Urinary bladder (tissue), 4 donors: Measurements from ENCODE around the gene LDLRAD4. TPM values are rescaled to one million over a fixed set of nuclear protein-coding genes. Genes with fewer than 3 reads are reported as not detected.
A peak's percentile ranks its signal among the peaks of the same experiment; 100 is the strongest.
"Not testable (repeated sequence)": the region's sequence is repeated elsewhere in the genome, so short reads cannot be mapped to it uniquely, and the experiment has no call there.

Experiments used
- DNase-seq: peaks from one replicate; pipeline ENCODE4 v3.0.0-alpha.2; 2015; ENCODE audit errors: extremely low spot score
- H3K27ac ChIP-seq: one replicate; pipeline ENCODE4 v1.5.1; 2013; ENCODE audit warnings: low read depth, mild to moderate bottlenecking, moderate library complexity
- H3K36me3 ChIP-seq: one replicate; pipeline ENCODE4 v1.6.1; 2013; ENCODE audit warnings: mild to moderate bottlenecking, moderate library complexity; ENCODE audit not compliant: insufficient read depth
- H3K4me1 ChIP-seq: one replicate; pipeline ENCODE4 v1.6.1; 2013; ENCODE audit warnings: mild to moderate bottlenecking, moderate library complexity; ENCODE audit not compliant: insufficient read depth
- H3K4me3 ChIP-seq: one replicate; pipeline ENCODE4 v1.5.1; 2013; ENCODE audit warnings: low read depth, low read length
- WGBS: extraction: QIAGEN DNeasy Blood & Tissue Kit; methylation state at CpG from one replicate; pipeline ENCODE4 v1.1.7; 2013; 5-methylcytosine and 5-hydroxymethylcytosine counted together
- polyA plus RNA-seq: library from polyadenylated mRNA; stranded (reverse); fragments of 200-250 nt; gene quantifications from one replicate; pipeline ENCODE4 v1.2.3, GENCODE V29; 2013
- total RNA-seq: library from RNA; depleted of rRNA; stranded (reverse); fragments of >200 nt; gene quantifications from one replicate; pipeline ENCODE4 v1.2.3, GENCODE V29; 2014
- donor health status: healthy with polysubstance abuse.
- donor health status: healthy.

LDLRAD4 gene
- total and polyA plus RNA-seq, 2 donors, result 13.8 to 52.3 TPM

DNA sequence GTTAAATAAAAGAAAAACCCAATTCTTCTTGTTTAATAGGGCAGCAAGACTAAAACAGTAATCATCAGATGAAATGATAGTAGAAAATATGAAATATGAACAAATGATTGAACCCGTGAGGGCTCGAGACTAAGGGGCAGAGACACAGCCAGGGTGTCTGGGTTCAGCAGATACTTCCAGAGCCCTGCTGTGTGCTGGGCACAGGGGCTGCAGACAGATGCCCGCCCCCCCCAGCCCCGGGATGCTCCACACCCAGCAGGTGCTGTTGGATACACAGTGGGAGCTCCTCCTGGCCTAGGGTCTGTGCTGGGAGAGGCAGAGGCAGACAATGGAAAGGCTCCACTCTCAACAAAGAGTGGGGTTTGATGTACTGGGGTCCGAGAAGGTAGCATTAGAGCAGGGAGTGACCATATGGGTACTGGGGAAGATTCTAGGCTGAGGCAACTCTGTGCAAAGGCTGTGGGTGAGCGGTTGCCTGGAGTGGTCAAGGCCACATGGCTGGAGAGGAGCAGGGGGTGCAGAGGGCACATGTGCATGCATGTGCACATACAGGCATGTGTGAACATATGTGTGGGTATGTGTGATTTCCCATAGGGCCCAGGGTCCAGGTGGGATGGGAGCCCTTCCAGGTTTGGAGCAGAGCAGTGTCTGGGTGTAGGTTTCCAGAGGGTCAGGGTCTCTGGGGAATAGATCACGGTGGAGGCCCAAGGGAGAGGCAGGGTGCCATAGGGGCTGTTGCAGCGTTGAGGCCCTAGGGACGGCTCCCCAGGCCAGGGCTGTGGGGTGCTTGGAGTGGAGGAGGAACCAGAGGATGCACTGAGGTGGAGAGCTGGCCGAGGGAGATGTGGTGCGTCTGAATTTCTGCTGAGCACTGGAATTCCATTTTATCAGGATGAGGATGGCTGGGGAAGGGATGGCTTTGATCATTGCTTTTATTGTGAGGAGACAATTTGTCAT is 36.7 kb downstream of the LDLRAD4 start:
- no peak overlapping the region for H3K4me3 ChIP-seq
- no peaks in the 10 kb centered on the region for H3K36me3 ChIP-seq
- no peak for DNase-seq
- no peak overlapping the region for H3K27ac ChIP-seq
- no peaks in the 10 kb centered on the region for H3K4me1 ChIP-seq
- 95% methylated on average over 11 of the region's 11 CpGs for WGBS

DNA sequence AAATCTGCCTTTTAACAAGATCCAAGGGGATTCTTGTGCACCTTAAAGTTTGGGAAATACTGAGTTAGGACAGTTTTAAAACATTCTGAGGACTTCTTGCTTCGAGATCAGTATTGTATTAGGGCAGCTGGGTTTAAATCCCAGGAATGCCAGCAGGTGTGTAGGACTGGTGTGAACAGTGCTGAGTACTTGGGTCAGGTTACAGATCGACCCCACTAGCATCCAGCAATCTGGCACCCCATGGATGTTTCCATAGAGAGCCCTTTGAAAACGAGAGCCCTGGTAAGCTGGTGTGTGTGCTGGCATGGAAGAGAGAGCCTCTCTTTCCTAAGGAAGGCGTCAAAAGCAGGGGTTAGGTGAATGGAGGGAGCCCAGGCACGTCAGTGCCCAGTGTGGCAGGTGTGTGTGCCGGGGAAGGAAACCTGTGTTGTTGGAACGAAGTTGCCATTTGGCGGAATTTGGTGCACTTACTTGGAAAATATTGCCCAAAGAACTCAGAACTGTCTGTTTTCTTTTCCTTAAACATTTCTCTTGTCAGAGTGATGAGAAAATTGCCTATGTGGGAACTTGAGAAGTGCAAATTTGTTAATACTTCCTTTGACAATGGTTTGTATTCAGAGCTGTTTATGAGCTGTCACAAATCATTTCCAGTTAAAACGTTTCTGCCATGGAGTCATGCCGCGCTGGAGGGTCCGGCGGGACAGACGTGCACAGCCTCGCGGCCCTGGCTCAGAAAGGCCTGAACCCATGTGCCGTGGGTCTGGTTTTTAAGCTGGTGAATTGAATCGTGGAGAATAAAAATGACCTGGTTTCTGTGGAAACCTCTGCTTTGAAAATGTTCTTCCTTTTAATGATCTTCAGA is 38.1 kb downstream of the LDLRAD4 start:
- Histone ChIP-seq H3K36me3 (no peaks in the 10 kb centered on the region), H3K4me3 (no peak overlapping the region), H3K4me1 (no peaks in the 10 kb centered on the region), H3K27ac (no peak overlapping the region)
- WGBS, result 84% methylated on average over 18 of the region's 18 CpGs
- no peak for DNase-seq

- no peaks in the 10 kb centered on the region for H3K36me3 ChIP-seq
- H3K27ac ChIP-seq, result no peak overlapping the region
- H3K4me1 ChIP-seq, result no peaks in the 10 kb centered on the region
- WGBS, result 91% methylated on average over 8 of the region's 8 CpGs
- no peak overlapping the region for H3K4me3 ChIP-seq
- DNase-seq, result no peak
Measured at GRCh38 chr18:13257361-13257980, 38.9 kb downstream of the LDLRAD4 start.

DNA sequence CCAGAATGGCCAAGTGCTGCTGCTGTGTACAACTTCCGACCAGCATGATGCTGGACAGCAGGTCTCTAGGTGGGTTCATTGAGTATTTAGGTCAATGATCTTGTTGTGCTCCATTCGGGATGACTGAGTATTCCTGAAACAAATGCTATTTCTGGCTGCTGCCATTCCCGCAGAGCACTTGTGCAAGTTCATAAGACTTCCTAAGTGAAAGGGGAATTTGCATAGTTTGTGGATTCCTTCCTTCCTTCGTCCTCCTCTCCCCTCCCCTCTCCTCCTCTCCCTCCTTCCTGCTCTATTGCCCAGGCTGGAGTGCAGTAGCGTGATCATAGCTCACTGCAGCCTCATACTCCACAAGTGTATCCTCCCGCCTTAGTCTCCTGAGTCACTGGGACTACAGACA is 40.4 kb downstream of the LDLRAD4 start:
- no peaks in the 10 kb centered on the region for H3K36me3 ChIP-seq
- 67% methylated on average over 6 of the region's 6 CpGs for WGBS
- DNase-seq, result no peak
- no peak overlapping the region for H3K27ac ChIP-seq
- no peak overlapping the region for H3K4me3 ChIP-seq
- no peaks in the 10 kb centered on the region for H3K4me1 ChIP-seq

- no peaks in the 10 kb centered on the region for H3K36me3 ChIP-seq
- DNase-seq, result no peak
- 72% methylated on average over 7 of the region's 7 CpGs for WGBS
- no peaks in the 10 kb centered on the region for H3K4me1 ChIP-seq
- H3K4me3 ChIP-seq, result no peak overlapping the region
- no peak overlapping the region for H3K27ac ChIP-seq
Measured at GRCh38 chr18:13259701-13260100, 41.1 kb downstream of the LDLRAD4 start.

DNA sequence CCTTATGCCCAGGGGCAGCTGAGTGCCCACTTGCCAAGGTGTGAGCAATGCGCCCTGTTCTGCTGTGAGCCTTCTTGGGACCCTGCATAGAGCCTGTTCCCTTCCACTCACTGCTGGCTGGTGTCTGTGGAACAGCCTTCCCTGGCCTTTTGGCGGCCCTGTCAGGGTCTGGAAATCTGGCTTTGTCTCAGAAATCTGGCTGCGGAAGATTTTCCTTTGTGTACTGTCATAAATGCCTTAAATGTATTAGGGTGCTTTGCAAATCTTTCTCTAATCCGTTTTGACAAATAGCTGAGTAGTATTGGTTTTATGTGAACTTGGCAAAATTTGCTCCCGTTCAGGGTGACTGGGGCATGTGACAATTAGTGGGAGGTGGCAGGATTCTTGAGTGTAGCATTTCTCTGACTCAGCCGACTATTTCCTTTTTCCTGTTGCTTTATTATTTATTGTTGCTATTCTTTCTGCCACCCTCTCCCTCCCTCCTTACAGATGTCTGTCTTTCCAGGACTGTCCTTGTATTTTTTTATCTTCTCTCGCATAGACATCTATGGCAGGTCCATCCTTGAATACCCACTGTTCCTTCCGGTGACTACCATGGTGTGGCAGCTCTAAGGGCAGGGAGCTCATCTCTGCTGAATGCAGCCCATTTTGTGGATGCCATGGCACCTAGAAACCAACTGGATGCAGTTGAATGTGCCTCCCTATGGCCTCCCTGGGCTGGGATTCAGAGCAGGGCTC is 41.8 kb downstream of the LDLRAD4 start:
- no peaks in the 10 kb centered on the region for H3K36me3 ChIP-seq
- H3K4me3 ChIP-seq, result no peak overlapping the region
- no peaks in the 10 kb centered on the region for H3K4me1 ChIP-seq
- H3K27ac ChIP-seq, result no peak overlapping the region
- DNase-seq, result no peak
- 36% methylated on average over 8 of the region's 8 CpGs for WGBS

- DNase-seq, result no peak
- no peaks in the 10 kb centered on the region for H3K36me3 ChIP-seq
- WGBS, result 75% methylated on average over 12 of the region's 12 CpGs
- H3K4me1 ChIP-seq, result no peaks in the 10 kb centered on the region
- H3K4me3 ChIP-seq, result no peak overlapping the region
- H3K27ac ChIP-seq, result no peak overlapping the region
Measured at GRCh38 chr18:13260935-13261640, 42.5 kb downstream of the LDLRAD4 start.

DNA sequence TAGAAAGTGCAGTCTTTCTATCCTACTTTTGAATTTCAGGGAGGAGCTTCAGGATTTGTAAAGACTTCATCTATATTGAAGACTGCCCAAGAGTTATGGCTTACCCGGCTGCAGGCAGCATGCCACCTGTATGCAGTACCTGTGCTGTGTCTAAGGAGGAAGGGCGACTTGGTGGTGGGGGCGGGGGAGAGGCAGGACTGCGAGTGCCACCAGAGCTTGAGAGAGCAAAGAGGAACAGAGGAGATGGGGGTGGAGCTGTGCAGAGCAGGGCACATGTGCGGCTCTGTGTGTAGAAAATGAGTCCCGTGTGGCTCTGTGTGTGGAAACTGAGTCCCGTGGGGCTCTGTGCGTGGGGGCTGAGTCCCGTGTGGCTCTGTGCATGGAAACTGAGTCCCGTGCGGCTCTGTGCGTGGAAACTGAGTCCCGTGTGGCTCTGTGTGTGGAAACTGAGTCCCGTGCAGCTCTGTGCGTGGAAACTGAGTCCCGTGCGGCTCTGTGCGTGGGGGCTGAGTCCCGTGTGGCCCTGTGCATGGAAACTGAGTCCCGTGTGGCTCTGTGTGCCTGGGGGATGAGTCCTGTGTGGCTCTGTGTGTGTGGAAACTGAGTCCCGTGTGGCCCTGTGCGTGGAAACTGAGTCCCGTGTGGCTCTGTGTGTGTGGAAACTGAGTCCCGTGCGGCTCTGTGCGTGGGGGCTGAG is 43.2 kb downstream of the LDLRAD4 start:
- no peak overlapping the region for H3K4me3 ChIP-seq
- 87% methylated on average over 26 of the region's 26 CpGs for WGBS

DNA sequence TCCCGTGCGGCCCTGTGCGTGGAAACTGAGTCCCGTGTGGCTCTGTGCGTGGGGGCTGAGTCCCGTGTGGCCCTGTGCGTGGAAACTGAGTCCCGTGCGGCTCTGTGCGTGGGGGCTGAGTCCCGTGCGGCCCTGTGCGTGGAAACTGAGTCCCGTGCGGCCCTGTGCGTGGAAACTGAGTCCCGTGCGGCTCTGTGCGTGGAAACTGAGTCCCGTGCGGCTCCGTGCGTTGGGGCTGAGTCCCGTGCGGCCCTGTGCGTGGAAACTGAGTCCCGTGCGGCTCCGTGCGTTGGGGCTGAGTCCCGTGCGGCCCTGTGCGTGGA is 43.8 kb downstream of the LDLRAD4 start:
- not testable (repeated sequence) for H3K36me3 ChIP-seq, DNase-seq, H3K4me3 ChIP-seq, H3K27ac ChIP-seq, H3K4me1 ChIP-seq
- WGBS, result 93% methylated on average over 33 of the region's 33 CpGs

More for the DNA sequence above, 43.2 kb downstream of the LDLRAD4 start:
- Histone ChIP-seq H3K27ac (no peak overlapping the region), H3K36me3 (no peaks in the 10 kb centered on the region), H3K4me1 (no peaks in the 10 kb centered on the region)
- no peak for DNase-seq

GRCh38 chr18:13262839-13263691 is 44.5 kb downstream of the LDLRAD4 start:
- H3K36me3 ChIP-seq, result no peaks in the 10 kb centered on the region
- H3K27ac ChIP-seq, result no peak overlapping the region
- no peaks in the 10 kb centered on the region for H3K4me1 ChIP-seq
- no peak overlapping the region for H3K4me3 ChIP-seq
- WGBS, result 96% methylated on average over 50 of the region's 50 CpGs
- DNase-seq, result no peak

GRCh38 chr18:13264091-13265007 is 45.8 kb downstream of the LDLRAD4 start:
- Histone ChIP-seq H3K4me1 (no peaks in the 10 kb centered on the region), H3K4me3 (no peak overlapping the region), H3K36me3 (no peaks in the 10 kb centered on the region), H3K27ac (no peak overlapping the region)
- peak; percentile 31 for DNase-seq
- WGBS, result 55% methylated on average over 19 of the region's 19 CpGs
